ENCODE measurements around the gene PDLIM4.
A peak's percentile ranks its signal among the peaks of the same experiment; 100 is the strongest.

Gene PDLIM4

GRCh38 chr5:132267166-132267739 is 9.8 kb downstream of the PDLIM4 start:
- DNase-seq (ENCODE audit: low read depth), result no peak

GRCh38 chr5:132267931-132268768 is 10.7 kb downstream of the PDLIM4 start:
- no peak for DNase-seq (ENCODE audit: low read depth)

- no peak for DNase-seq (ENCODE audit: low read depth)
Measured at GRCh38 chr5:132268769-132269551, 11.5 kb downstream of the PDLIM4 start.

- DNase-seq (ENCODE audit: low read depth), result no peak
Measured at GRCh38 chr5:132269635-132270334, 12.3 kb downstream of the PDLIM4 start.

- DNase-seq (ENCODE audit: low read depth), result no peak
Measured at GRCh38 chr5:132270335-132270665, 12.8 kb downstream of the PDLIM4 start.

GRCh38 chr5:132270706-132271105 is 13.2 kb downstream of the PDLIM4 start:
- DNase-seq (ENCODE audit: low read depth), result no peak

GRCh38 chr5:132271251-132272246 is 14.1 kb downstream of the PDLIM4 start:
- no peak for DNase-seq (ENCODE audit: low read depth)

- DNase-seq (ENCODE audit: low read depth), result peak; percentile 65
Measured at GRCh38 chr5:132272311-132273210, 15.1 kb downstream of the PDLIM4 start.

GRCh38 chr5:132273631-132274030 is 16.1 kb downstream of the PDLIM4 start:
- DNase-seq (ENCODE audit: low read depth), result no peak

GRCh38 chr5:132274050-132274792 is 16.7 kb downstream of the PDLIM4 start:
- DNase-seq (ENCODE audit: low read depth), result no peak

GRCh38 chr5:132275367-132276220 is 18.1 kb downstream of the PDLIM4 start:
- no peak for DNase-seq (ENCODE audit: low read depth)

GRCh38 chr5:132277256-132277655 is 19.8 kb downstream of the PDLIM4 start:
- no peak for DNase-seq (ENCODE audit: low read depth)

GRCh38 chr5:132277971-132278853 is 20.7 kb downstream of the PDLIM4 start:
- no peak for DNase-seq (ENCODE audit: low read depth)

- DNase-seq (ENCODE audit: low read depth), result no peak
Measured at GRCh38 chr5:132279801-132280200, 22.3 kb downstream of the PDLIM4 start.

GRCh38 chr5:132280371-132281240 is 23.1 kb downstream of the PDLIM4 start:
- DNase-seq (ENCODE audit: low read depth), result no peak

GRCh38 chr5:132281856-132282614 is 24.5 kb downstream of the PDLIM4 start:
- no peak for DNase-seq (ENCODE audit: low read depth)

All from activated T-cell treated with anti-CD3 and anti-CD28 coated beads for 48 hours (primary cell).